IMR-90 (cell line): ENCODE results near the gene RIC3. TPM values are rescaled to one million over a fixed set of nuclear protein-coding genes. Genes with fewer than 3 reads are reported as not detected.

ENCODE experiments used
- ATAC-seq: fragments of 200-7000 bp; cut with Tn5 transposase; 2 replicates; pipeline ENCODE4 v1.9.1; 2020; ENCODE audit warnings: low read depth, mild to moderate bottlenecking, moderate library complexity
- BruUV-seq: library from RNA; stranded (reverse); fragments of 400-500 nt; replicated peaks from 2 replicates; lab custom pipeline; 2021; lab: Mats Ljungman, UMichigan
- CTCF ChIA-PET: fragments of 300-600 bp; formaldehyde crosslinking; extraction: SDS; loops from one replicate; lab custom pipeline; 2021; ENCODE audit warnings: antibody characterized with exemption; lab: Yijun Ruan, JAX
- POLR2A ChIA-PET: fragments of 300-600 bp; sonication (Branson Sonifier 250); formaldehyde crosslinking; loops from one replicate; lab custom pipeline; 2022; ENCODE audit warnings: antibody characterized with exemption; ENCODE audit not compliant: unreplicated experiment; lab: Charles Lee
- DNase-seq: peaks from one replicate; pipeline ENCODE4 v3.0.0; 2013
- H2AFZ ChIP-seq: replicated peaks from 2 replicates; pipeline ENCODE3; 2013; ENCODE audit warnings: low read length, mild to moderate bottlenecking; ENCODE audit not compliant: poor library complexity
- H2AK5ac ChIP-seq: 2 replicates; pipeline ENCODE4 v1.6.1; 2013; ENCODE audit warnings: low read depth, low read length, inconsistent platforms
- H2AK9ac ChIP-seq: replicated peaks from 2 replicates; pipeline ENCODE3; 2013; ENCODE audit warnings: mild to moderate bottlenecking, low read depth, low read length, moderate library complexity; ENCODE audit not compliant: poor library complexity
- H2BK120ac ChIP-seq: 2 replicates; pipeline ENCODE4 v1.6.1; 2013; ENCODE audit warnings: low read depth, low read length, inconsistent platforms
- H2BK15ac ChIP-seq: 3 replicates; pipeline ENCODE4 v1.6.1; 2013; ENCODE audit warnings: low read depth, low read length, inconsistent platforms
- H2BK20ac ChIP-seq: 2 replicates; pipeline ENCODE4 v1.6.1; 2013; ENCODE audit warnings: low read depth, mild to moderate bottlenecking, inconsistent platforms, low read length, moderate library complexity
- H2BK5ac ChIP-seq: 2 replicates; pipeline ENCODE4 v1.6.1; 2013; ENCODE audit warnings: mild to moderate bottlenecking, low read depth, low read length, inconsistent platforms; ENCODE audit not compliant: poor library complexity, severe bottlenecking
- H3K14ac ChIP-seq: replicated peaks from 2 replicates; pipeline ENCODE4 v1.6.1; 2013; ENCODE audit warnings: low read depth, low read length, inconsistent platforms
- H3K18ac ChIP-seq: 2 replicates; pipeline ENCODE4 v1.6.1; 2013; ENCODE audit warnings: low read depth, low read length, control low read depth
- H3K23ac ChIP-seq: 2 replicates; pipeline ENCODE4 v1.6.1; 2013; ENCODE audit warnings: low read depth, low read length, inconsistent platforms
- H3K27ac ChIP-seq: 2 replicates; pipeline ENCODE4 v1.5.1; 2013; ENCODE audit warnings: mild to moderate bottlenecking, control low read depth, low read length; ENCODE audit not compliant: insufficient read depth
- H3K27me3 ChIP-seq: 2 replicates; pipeline ENCODE4 v1.6.1; 2013; ENCODE audit warnings: low read length; ENCODE audit not compliant: control insufficient read depth, insufficient read depth
- H3K36me3 ChIP-seq: 2 replicates; pipeline ENCODE4 v1.6.1; 2013; ENCODE audit warnings: low read length, mixed read lengths; ENCODE audit not compliant: control insufficient read depth, insufficient read depth
- H3K4ac ChIP-seq: 2 replicates; pipeline ENCODE4 v1.6.1; 2013; ENCODE audit warnings: low read depth, low read length, inconsistent platforms
- H3K4me1 ChIP-seq: 2 replicates; pipeline ENCODE4 v1.6.1; 2013; ENCODE audit warnings: low read length, mixed read lengths; ENCODE audit not compliant: control insufficient read depth, insufficient read depth
- H3K4me2 ChIP-seq: 2 replicates; pipeline ENCODE4 v1.6.1; 2013; ENCODE audit warnings: low read depth, mild to moderate bottlenecking, control low read depth, low read length, moderate library complexity
- H3K4me3 ChIP-seq: 2 replicates; pipeline ENCODE4 v1.5.1; 2013; ENCODE audit warnings: low read depth, mild to moderate bottlenecking, control low read depth, low read length, moderate library complexity; ENCODE audit not compliant: insufficient read depth
- H3K56ac ChIP-seq: 2 replicates; pipeline ENCODE4 v1.6.1; 2013; ENCODE audit warnings: low read length, inconsistent platforms; ENCODE audit not compliant: insufficient read depth; ENCODE audit errors: extremely low read depth
- H3K79me1 ChIP-seq, 2 experiments: 2 replicates each; pipeline ENCODE4 v1.6.1; 2013; ENCODE audit warnings: low read length in 2 of 2, inconsistent platforms in 1 of 2, low read depth in 1 of 2
- H3K9ac ChIP-seq: 2 replicates; pipeline ENCODE4 v1.6.1; 2013; ENCODE audit warnings: low read depth, low read length, control low read depth
- H3K9me1 ChIP-seq: 2 replicates; pipeline ENCODE4 v1.6.1; 2013; ENCODE audit warnings: low read length, inconsistent platforms; ENCODE audit not compliant: insufficient read depth
- H3K9me3 ChIP-seq: 2 replicates; pipeline ENCODE4 v1.6.1; 2013; ENCODE audit warnings: low read length; ENCODE audit not compliant: control insufficient read depth, insufficient read depth
- H4K20me1 ChIP-seq: 2 replicates; pipeline ENCODE4 v1.6.1; 2013; ENCODE audit warnings: low read length, inconsistent platforms; ENCODE audit not compliant: insufficient read depth
- H4K5ac ChIP-seq: 2 replicates; pipeline ENCODE4 v1.6.1; 2013; ENCODE audit warnings: mild to moderate bottlenecking, low read depth, low read length, control low read depth
- H4K8ac ChIP-seq, 2 experiments: 2 replicates each; pipeline ENCODE4 v1.6.1; 2013; ENCODE audit warnings: low read depth in 2 of 2, low read length in 2 of 2, control low read depth in 1 of 2, inconsistent platforms in 1 of 2
- H4K91ac ChIP-seq: 2 replicates; pipeline ENCODE4 v1.6.1; 2013; ENCODE audit warnings: low read depth, low read length, inconsistent platforms; ENCODE audit not compliant: insufficient read depth
- CHD1 ChIP-seq: IDR thresholded peaks from 2 replicates; pipeline ENCODE4 v1.6.1; 2012; ENCODE audit warnings: low read depth, low read length, improper control_type of control experiment
- FOS ChIP-seq: fragments of 150-350 bp; IDR thresholded peaks from 2 replicates; pipeline ENCODE4 v1.6.1; 2016; ENCODE audit warnings: low read depth, low read length
- MAZ ChIP-seq: IDR thresholded peaks from 2 replicates; pipeline ENCODE4 v1.6.1; 2012; ENCODE audit warnings: low read depth, mild to moderate bottlenecking, low read length, improper control_type of control experiment, moderate library complexity, borderline replicate concordance
- WGBS, 2 experiments: methylation state at CpG; one replicate each; pipeline versions ENCODE4 v1.1.5 to v1.1.7; 2013; ENCODE audit warnings: missing lambda C conversion rate in 2 of 2; ENCODE audit not compliant: insufficient read length in 1 of 2; ENCODE audit errors: extremely low coverage in 2 of 2; 5-methylcytosine and 5-hydroxymethylcytosine counted together
- dilution Hi-C: fragments of 300-500 bp; cut with HindIII; formaldehyde crosslinking; loops from one replicate; pipeline ENCODE4 v1.14.3; 2018; ENCODE audit warnings: low sequenced_read_pairs; ENCODE audit not compliant: unreplicated experiment
- in situ Hi-C: fragments of 300-500 bp; cut with MboI; formaldehyde crosslinking; loops from 3 replicates; pipeline ENCODE4 v1.14.3; 2019; ENCODE audit warnings: low sequenced_read_pairs, inconsistent platforms, mixed read lengths
- intact Hi-C: fragments of 100-400 bp; cut with micrococcal nuclease; formaldehyde crosslinking; loops from 2 replicates; pipeline ENCODE4 v1.10.0; 2022
- polyA plus RNA-seq, 3 experiments: library from polyadenylated mRNA; depleted of rRNA; stranded (reverse); fragments of >200 nt; gene quantifications; 2 replicates each; pipeline ENCODE4 v1.2.3, GENCODE V29; 2012; ENCODE audit warnings: low replicate concordance in 1 of 3
- total RNA-seq: library from RNA; depleted of rRNA; stranded (reverse); fragments of >200 nt; gene quantifications from 2 replicates; pipeline ENCODE4 v1.2.3, GENCODE V29; 2012

The RIC3 gene
- total and polyA plus RNA-seq, 2 of the 4 experiments (the other 2 are of a cell fraction): not detected

DNA sequence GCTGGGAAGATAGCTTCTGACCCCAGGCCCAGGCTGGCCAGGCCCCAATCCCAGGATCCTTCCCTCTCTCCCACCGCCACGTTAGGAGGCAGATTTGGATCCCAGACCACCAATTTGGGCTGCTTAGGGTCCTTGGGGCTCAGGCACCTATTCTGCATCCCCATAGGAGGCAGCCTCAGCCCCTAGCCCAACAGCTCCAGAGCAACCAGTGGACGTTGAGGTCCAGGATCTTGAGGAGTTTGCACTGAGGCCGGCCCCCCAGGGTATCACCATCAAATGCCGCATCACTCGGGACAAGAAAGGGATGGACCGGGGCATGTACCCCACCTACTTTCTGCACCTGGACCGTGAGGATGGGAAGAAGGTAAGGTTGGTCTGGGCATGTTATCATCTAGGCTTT lies 71.8 kb downstream of the RIC3 start:
- intact Hi-C loops: loop anchor here (5.0 to 10.0 kb wide), 3 partner anchors 165 to 422 kb away; partner anchors contain the start of genes CYB5R2 and LMO1
- no peak overlapping the region for H4K5ac ChIP-seq
- H2BK20ac ChIP-seq: no peak overlapping the region
- no peaks in the 10 kb centered on the region; a peak in 1 of 4 replicates for H3K79me1 ChIP-seq
- no peak overlapping the region for H3K4me2 ChIP-seq
- H2AK5ac ChIP-seq: no peak overlapping the region
- no TSS peak for BruUV-seq
- WGBS, 2 experiments: 80% methylated on average over 1 of the region's 8 CpGs; no CpG with 5 or more reads in 1 of the 2 experiments
- dilution Hi-C loops: no loop called here
- H3K56ac ChIP-seq: no peak overlapping the region
- H4K91ac ChIP-seq: no peak overlapping the region
- POLR2A ChIA-PET: no interaction called here
- no peak overlapping the region for H2BK120ac ChIP-seq
- H2BK5ac ChIP-seq: no peak overlapping the region
- no peak overlapping the region for H2BK15ac ChIP-seq
- no peak overlapping the region for H3K18ac ChIP-seq
- H3K9ac ChIP-seq: no peak overlapping the region
- ATAC-seq (no peak), DNase-seq (no peak)
- H3K4me1 ChIP-seq: peaks cover 9% of the 10 kb centered on the region
- H3K14ac ChIP-seq: no peak overlapping the region
- no peak overlapping the region for H3K4me3 ChIP-seq
- peaks cover 26% of the 10 kb centered on the region for H3K36me3 ChIP-seq
- TF ChIP-seq FOS (no peak), MAZ (no peak), CHD1 (no peak)
- no peak overlapping the region for H3K23ac ChIP-seq
- H4K8ac ChIP-seq: no peak overlapping the region
- in situ Hi-C loops: loop anchor here (5.0 to 25.0 kb wide), 4 partner anchors 62 to 410 kb away; no protein-coding TSS in a partner anchor
- no peaks in the 10 kb centered on the region for H3K27me3 ChIP-seq
- CTCF ChIA-PET: interaction anchor here (0.9 to 2.7 kb wide), 2 partner anchors 64 to 91 kb away, joined by 3 to 27 read pairs; no protein-coding TSS in a partner anchor
- no peak overlapping the region for H3K4ac ChIP-seq
- no peak overlapping the region for H3K27ac ChIP-seq
- H2AFZ ChIP-seq: no peak overlapping the region
- no peak overlapping the region for H2AK9ac ChIP-seq
- peaks cover 4% of the 10 kb centered on the region; the same call in 1 of the 2 replicates for H4K20me1 ChIP-seq
- no peaks in the 10 kb centered on the region for H3K9me3 ChIP-seq
- H3K9me1 ChIP-seq: no peaks in the 10 kb centered on the region
